Bone marrow (tissue), 2 donors: ENCODE data around the gene CCR2.

Experiments
- DNase-seq, 2 donors: peaks; one replicate each; lab custom pipeline; 2025; lab: John Stamatoyannopoulos, UW

The CCR2 gene

DNA sequence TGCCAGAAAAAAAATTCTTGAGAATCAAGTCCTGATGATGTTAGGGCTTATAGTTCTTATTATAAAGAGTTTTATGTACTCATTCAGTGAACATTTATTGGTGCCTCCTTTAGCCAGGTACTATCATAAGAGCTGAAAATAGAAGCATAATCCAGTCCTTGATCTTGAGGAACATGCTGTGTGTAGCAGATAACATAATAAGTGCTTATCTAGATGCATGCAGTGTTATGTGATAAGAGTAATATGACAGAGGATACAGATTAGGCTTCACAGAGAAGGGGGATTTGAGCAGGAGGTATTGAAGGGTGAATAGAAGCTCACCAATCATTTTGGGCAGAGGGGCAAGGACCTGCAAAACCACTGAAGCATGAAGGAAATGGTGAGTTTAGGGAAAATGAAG, 1.1 kb downstream of the CCR2 start:
- no peak for DNase-seq

DNA sequence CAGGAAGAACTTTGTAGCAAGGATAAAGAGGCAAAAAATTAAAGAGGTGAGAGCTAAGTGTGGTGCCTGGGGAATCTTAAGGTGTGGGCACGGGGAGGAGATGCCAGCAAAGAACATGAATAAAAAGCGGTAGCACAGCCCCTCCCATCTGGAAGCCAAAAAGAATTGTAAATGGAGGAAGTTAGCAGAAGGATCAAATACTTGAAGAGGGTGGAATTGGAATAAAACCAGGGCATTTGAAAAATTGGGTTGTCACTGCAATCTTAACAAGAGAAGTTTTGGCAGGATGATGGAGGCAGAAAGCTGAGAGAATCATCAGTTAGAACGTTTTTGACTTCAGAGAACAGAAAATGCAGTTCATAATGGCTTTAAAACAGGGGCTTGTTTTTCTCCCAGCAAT, 2.4 kb downstream of the CCR2 start:
- no peak for DNase-seq

DNA sequence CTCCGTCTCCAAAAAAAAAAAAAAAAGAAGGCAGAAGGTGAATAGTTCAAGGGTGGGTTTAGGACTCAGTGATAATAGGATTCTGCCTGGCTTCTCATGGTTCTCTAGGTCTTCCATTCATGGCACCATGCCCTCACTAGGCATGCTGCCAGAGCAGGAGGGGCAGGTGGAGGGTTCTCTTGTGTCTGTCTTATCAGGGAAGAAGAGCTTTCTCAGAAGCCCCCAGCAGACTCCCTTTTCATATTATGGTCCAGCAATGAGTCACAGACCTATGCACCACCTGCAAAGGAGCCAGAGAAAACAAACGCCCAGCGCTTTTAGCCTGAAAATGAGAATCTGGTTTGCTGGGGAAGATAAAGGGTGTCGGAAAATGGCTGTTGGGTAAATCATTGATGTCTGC, 3.0 kb downstream of the CCR2 start:
- no peak for DNase-seq

DNA sequence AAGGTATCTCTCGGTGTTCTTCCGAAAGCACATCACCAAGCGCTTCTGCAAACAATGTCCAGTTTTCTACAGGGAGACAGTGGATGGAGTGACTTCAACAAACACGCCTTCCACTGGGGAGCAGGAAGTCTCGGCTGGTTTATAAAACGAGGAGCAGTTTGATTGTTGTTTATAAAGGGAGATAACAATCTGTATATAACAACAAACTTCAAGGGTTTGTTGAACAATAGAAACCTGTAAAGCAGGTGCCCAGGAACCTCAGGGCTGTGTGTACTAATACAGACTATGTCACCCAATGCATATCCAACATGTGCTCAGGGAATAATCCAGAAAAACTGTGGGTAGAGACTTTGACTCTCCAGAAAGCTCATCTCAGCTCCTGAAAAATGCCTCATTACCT, 4.6 kb downstream of the CCR2 start:
- DNase-seq = no peak

DNA sequence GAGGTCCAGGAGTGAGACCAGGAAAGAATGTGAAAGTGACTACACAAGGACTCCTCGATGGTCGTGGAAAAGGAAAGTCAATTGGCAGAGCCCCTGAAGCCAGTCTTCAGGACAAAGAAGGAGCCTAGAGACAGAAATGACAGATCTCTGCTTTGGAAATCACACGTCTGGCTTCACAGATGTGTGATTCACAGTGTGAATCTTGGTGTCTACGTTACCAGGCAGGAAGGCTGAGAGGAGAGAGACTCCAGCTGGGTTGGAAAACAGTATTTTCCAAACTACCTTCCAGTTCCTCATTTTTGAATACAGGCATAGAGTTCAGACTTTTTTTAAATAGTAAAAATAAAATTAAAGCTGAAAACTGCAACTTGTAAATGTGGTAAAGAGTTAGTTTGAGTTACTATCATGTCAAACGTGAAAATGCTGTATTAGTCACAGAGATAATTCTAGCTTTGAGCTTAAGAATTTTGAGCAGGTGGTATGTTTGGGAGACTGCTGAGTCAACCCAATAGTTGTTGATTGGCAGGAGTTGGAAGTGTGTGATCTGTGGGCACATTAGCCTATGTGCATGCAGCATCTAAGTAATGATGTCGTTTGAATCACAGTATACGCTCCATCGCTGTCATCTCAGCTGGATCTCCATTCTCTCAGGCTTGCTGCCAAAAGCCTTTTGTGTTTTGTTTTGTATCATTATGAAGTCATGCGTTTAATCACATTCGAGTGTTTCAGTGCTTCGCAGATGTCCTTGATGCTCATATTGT, 6.0 kb downstream of the CCR2 start:
- peak in 1 of 2 donors; percentile 80 for DNase-seq

DNA sequence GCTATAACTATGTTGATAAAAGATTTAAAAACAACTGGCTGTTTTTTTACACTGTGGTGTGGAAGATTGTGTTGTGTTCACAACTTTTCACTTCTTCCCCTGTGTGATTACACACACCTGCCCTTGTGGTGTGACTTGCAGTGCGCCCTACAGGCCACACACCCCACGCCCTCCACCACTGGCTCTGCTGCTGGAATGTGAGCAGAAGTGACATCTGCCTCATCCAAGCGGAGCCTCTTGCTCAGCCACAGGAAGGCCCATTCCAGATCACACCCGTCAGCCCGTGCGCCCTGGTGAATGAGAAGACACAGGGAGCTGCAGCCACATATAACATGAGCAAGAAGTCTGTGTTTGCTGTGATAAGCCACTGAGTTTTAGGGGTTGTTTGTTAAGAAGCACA, 7.0 kb downstream of the CCR2 start:
- no peak for DNase-seq

DNA sequence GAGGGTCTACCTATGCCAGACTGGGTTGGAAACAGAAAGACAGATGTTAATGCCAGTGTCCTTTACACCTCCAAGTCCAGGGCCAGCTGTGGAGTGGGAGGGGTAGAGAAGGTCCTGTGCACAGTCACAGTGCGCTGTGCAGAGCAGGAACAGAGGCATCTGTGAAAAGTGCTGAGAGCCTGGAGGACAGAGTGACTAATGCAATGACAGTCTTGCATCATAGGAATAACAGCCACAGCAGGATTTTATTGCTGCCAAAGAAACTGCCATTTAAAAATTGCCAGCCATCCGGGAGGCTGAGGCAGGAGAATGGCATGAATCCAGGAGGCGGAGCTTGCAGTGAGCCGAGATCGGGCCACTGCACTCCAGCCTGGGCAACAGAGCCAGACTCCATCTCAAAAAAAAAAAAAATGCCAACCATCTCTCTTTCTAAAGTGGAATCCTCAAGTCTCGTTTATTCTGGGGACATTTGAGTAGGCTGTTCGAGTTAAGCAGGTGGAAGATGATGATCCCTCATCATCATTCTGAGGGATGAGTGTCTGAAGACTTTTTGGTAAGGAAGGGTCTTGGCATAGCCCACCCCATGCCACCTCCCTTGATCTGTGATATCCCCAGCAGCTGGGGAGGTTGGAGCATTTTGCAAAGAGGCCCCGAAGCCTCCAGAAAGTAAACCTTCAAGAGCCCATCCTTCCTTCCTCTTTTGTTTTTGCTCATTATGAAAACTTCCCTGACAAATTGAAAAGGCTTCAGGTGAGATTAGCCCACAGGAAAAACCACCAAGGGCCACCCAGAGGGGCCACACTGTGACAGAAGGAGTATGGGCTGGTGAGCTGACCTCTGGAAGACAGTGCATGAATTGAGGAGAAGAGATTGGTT, 7.7 kb downstream of the CCR2 start:
- DNase-seq = peak in 1 of 2 donors; percentile 87

DNA sequence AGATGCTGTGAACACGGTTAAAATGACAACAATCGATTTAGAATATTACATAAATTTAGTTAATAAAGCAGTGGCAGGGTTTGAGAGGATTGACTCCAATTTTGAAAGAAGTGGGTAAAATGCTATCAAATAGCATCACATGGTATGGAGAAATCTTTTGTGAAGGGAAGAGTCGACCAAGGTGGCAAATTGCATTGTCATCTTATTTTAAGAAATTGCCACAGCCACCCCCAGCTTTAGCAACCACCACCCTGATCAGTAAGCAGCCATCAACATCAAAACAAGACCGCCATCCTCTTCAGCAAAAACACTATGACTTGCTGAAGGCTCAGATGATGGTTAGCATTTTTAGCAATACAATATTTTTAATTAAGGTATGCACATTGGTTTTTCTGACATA, 11.1 kb downstream of the CCR2 start:
- DNase-seq = no peak

DNA sequence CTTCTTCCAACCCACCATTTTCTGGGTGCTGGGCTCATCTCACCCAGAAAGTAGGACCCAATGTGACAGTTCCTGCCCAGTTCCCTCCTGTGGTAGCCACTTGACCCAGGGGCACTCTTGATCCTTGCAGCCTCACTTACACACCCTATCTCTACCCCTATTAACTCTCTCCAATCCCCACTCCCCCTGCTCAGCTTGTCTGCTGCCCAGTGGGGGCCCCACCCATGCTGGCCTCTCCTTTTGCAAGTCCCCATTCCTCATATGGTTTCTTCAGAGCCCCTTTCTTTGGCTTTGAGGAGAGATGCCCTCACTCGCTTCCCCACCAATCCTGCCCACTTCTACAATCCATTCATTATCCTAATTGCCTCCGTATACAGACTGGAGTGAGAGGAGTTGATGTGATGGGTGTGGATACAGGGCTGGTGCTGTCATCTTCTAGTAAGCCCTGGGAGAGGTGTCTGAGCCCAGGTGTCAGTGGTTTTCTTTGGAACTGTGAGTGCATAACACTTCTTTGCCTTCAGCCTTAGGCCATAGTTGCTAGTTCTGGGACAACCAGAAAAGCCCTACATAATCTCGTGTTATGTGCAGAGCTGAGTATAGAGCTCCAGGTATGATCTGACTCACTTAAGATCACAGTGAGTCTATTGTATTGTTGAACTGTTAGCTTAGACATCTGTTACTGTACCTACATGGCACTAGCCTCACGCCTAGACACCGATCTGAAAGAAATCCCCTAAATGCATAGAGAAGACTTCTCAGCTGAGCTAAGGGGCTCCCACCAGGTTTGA, 12.0 kb downstream of the CCR2 start:
- DNase-seq = no peak

DNA sequence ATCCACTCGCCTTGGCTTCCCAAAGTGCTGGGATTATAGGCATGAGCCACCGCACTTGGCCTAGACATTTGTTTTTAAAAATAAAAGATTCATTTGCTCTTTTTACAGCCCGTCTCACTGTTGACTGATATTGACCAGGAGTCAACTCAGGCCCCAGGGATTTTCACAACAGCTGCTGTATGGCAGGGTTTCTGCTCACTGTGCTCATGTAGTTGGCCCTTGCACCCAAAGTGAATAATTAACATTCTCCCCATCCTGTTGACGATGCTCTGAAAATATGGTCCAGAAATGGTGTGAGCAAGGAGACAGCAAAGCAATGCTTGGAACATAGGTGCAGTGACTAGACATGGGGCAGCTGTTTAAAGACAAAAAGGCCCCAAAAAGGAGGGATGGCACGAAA, 13.9 kb downstream of the CCR2 start:
- DNase-seq = no peak

DNA sequence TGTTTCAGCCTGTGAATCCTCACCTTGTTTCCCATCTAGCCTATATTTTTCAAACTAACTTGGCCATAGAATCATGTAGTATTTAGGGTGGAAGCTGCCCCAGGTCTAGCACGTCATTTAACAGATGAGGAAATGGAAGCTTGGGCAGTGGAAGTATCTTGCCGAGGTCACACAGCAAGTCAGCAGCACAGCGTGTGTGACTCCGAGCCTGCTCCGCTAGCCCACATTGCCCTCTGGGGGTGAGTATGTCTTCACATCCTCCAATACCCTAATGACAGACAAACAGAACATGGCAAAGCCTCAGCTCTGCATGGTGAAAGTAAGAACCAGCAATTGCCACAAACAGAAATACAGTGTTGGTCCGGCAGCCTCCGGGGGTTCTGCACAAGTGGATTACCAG, 14.7 kb downstream of the CCR2 start:
- DNase-seq = peak in 1 of 2 donors; percentile 44

DNA sequence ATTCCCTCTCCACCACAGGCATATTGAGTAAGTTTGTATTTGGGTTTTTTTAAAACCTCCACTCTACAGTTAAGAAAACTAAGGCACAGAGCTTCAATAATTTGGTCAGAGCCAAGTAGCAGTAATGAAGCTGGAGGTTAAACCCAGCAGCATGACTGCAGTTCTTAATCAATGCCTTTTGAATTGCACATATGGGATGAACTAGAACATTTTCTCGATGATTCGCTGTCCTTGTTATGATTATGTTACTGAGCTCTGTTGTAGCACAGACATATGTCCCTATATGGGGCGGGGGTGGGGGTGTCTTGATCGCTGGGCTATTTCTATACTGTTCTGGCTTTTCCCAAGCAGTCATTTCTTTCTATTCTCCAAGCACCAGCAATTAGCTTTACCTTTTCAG, 15.2 kb downstream of the CCR2 start:
- DNase-seq = no peak

DNA sequence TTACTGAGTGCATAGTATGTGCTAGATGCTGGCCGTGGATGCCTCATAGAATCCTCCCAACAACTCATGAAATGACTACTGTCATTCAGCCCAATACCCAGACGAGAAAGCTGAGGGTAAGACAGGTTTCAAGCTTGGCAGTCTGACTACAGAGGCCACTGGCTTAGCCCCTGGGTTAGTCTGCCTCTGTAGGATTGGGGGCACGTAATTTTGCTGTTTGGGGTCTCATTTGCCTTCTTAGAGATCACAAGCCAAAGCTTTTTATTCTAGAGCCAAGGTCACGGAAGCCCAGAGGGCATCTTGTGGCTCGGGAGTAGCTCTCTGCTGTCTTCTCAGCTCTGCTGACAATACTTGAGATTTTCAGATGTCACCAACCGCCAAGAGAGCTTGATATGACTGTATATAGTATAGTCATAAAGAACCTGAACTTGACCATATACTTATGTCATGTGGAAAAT, 15.8 kb downstream of the CCR2 start:
- DNase-seq = no peak

DNA sequence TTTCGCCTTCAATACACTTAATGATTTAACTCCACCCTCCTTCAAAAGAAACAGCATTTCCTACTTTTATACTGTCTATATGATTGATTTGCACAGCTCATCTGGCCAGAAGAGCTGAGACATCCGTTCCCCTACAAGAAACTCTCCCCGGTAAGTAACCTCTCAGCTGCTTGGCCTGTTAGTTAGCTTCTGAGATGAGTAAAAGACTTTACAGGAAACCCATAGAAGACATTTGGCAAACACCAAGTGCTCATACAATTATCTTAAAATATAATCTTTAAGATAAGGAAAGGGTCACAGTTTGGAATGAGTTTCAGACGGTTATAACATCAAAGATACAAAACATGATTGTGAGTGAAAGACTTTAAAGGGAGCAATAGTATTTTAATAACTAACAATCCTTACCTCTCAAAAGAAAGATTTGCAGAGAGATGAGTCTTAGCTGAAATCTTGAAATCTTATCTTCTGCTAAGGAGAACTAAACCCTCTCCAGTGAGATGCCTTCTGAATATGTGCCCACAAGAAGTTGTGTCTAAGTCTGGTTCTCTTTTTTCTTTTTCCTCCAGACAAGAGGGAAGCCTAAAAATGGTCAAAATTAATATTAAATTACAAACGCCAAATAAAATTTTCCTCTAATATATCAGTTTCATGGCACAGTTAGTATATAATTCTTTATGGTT, 17.1 kb downstream of the CCR2 start, which contains the start of gene CCR5:
TSS of gene CCR5 (plus strand) at position 108 of the 680 bp plus-strand sequence. CDS start 1,957 bp downstream, outside the sequence.
- peak in 1 of 2 donors; percentile 77 for DNase-seq

DNA sequence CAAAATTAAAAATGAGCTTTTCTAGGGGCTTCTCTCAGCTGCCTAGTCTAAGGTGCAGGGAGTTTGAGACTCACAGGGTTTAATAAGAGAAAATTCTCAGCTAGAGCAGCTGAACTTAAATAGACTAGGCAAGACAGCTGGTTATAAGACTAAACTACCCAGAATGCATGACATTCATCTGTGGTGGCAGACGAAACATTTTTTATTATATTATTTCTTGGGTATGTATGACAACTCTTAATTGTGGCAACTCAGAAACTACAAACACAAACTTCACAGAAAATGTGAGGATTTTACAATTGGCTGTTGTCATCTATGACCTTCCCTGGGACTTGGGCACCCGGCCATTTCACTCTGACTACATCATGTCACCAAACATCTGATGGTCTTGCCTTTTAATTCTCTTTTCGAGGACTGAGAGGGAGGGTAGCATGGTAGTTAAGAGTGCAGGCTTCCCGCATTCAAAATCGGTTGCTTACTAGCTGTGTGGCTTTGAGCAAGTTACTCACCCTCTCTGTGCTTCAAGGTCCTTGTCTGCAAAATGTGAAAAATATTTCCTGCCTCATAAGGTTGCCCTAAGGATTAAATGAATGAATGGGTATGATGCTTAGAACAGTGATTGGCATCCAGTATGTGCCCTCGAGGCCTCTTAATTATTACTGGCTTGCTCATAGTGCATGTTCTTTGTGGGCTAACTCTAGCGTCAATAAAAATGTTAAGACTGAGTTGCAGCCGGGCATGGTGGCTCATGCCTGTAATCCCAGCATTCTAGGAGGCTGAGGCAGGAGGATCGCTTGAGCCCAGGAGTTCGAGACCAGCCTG, 17.8 kb downstream of the CCR2 start:
- DNase-seq = no peak

DNA sequence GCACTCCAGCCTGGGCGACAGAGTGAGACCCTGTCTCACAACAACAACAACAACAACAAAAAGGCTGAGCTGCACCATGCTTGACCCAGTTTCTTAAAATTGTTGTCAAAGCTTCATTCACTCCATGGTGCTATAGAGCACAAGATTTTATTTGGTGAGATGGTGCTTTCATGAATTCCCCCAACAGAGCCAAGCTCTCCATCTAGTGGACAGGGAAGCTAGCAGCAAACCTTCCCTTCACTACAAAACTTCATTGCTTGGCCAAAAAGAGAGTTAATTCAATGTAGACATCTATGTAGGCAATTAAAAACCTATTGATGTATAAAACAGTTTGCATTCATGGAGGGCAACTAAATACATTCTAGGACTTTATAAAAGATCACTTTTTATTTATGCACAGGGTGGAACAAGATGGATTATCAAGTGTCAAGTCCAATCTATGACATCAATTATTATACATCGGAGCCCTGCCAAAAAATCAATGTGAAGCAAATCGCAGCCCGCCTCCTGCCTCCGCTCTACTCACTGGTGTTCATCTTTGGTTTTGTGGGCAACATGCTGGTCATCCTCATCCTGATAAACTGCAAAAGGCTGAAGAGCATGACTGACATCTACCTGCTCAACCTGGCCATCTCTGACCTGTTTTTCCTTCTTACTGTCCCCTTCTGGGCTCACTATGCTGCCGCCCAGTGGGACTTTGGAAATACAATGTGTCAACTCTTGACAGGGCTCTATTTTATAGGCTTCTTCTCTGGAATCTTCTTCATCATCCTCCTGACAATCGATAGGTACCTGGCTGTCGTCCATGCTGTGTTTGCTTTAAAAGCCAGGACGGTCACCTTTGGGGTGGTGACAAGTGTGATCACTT, 18.8 kb downstream of the CCR2 start:
- DNase-seq = peak in 1 of 2 donors; percentile 52

DNA sequence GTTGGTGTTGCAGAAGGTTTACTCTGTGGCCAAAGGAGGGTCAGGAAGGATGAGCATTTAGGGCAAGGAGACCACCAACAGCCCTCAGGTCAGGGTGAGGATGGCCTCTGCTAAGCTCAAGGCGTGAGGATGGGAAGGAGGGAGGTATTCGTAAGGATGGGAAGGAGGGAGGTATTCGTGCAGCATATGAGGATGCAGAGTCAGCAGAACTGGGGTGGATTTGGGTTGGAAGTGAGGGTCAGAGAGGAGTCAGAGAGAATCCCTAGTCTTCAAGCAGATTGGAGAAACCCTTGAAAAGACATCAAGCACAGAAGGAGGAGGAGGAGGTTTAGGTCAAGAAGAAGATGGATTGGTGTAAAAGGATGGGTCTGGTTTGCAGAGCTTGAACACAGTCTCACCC, 20.8 kb downstream of the CCR2 start:
- DNase-seq = no peak

DNA sequence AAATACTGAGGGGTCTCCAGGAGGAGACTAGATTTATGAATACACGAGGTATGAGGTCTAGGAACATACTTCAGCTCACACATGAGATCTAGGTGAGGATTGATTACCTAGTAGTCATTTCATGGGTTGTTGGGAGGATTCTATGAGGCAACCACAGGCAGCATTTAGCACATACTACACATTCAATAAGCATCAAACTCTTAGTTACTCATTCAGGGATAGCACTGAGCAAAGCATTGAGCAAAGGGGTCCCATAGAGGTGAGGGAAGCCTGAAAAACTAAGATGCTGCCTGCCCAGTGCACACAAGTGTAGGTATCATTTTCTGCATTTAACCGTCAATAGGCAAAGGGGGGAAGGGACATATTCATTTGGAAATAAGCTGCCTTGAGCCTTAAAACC, 21.3 kb downstream of the CCR2 start:
- DNase-seq = no peak

DNA sequence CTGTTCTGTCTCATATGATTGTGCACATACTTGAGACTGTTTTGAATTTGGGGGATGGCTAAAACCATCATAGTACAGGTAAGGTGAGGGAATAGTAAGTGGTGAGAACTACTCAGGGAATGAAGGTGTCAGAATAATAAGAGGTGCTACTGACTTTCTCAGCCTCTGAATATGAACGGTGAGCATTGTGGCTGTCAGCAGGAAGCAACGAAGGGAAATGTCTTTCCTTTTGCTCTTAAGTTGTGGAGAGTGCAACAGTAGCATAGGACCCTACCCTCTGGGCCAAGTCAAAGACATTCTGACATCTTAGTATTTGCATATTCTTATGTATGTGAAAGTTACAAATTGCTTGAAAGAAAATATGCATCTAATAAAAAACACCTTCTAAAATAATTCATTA, 21.9 kb downstream of the CCR2 start:
- DNase-seq = peak in 1 of 2 donors; percentile 17

DNA sequence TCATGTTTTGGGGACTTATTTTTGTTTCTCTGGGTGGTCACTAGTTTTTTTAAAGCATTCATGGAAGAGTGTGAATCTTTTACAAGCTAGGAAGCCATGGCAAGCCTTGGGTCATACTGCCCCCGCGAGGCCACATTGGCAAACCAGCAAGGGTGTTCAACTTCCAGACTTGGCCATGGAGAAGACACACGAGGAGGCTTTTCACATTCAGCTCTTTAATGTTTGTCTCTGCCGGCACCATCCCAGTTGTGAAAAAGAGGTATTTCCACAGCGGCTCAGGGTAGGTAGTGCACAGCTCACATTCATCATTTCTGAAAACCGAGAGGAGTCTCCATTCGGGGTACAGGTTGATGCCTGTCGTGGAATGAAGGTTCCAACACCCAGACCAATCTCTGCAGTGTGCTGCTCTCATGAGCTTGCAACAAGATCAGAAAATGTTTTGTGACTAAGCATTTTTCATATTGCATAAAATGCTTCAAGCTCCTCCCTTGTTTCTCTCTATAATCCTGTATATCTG, 24.6 kb downstream of the CCR2 start:
- peak; percentile 33 to 55 for DNase-seq
